HL-60/S4 (cell line): ENCODE measurements around the gene DACH1.

Source experiments
- in situ Hi-C: fragments of 300-500 bp; cut with MboI; formaldehyde crosslinking; loops from 2 replicates; pipeline ENCODE4 v1.14.3; 2022; ENCODE audit warnings: low sequenced_read_pairs

DACH1 gene

GRCh38 chr13:71867131-71867814 is at the start of gene DACH1:
Gene DACH1 (minus strand): TSS chr13:71867204.
- in situ Hi-C loops, result no loop called here

GRCh38 chr13:71913717-71914116 is 46.7 kb upstream of the DACH1 start:
- in situ Hi-C loops, result no loop called here

GRCh38 chr13:71912524-71912923 is 45.5 kb upstream of the DACH1 start:
- in situ Hi-C loops, result no loop called here

GRCh38 chr13:71906448-71906847 is 39.4 kb upstream of the DACH1 start:
- in situ Hi-C loops, result no loop called here

- in situ Hi-C loops, result no loop called here
Measured at GRCh38 chr13:71902676-71903075, 35.7 kb upstream of the DACH1 start.

GRCh38 chr13:71893506-71893905 is 26.5 kb upstream of the DACH1 start:
- in situ Hi-C loops, result loop anchor here (25.0 kb wide), 1 partner anchor 931 kb away; no protein-coding TSS in a partner anchor

- in situ Hi-C loops, result loop anchor here (25.0 kb wide), 1 partner anchor 925 kb away; no protein-coding TSS in a partner anchor
Measured at GRCh38 chr13:71886880-71887279, 19.9 kb upstream of the DACH1 start.

- in situ Hi-C loops, result loop anchor here (25.0 kb wide), 1 partner anchor 920 kb away; no protein-coding TSS in a partner anchor
Measured at GRCh38 chr13:71882120-71882519, 15.1 kb upstream of the DACH1 start.

- in situ Hi-C loops, result loop anchor here (25.0 kb wide), 1 partner anchor 919 kb away; no protein-coding TSS in a partner anchor
Measured at GRCh38 chr13:71880753-71881541, 13.9 kb upstream of the DACH1 start.

- in situ Hi-C loops, result loop anchor here (10.0 to 25.0 kb wide), 2 partner anchors 555 to 918 kb away; no protein-coding TSS in a partner anchor
Measured at GRCh38 chr13:71879808-71880344, 12.9 kb upstream of the DACH1 start.

- in situ Hi-C loops, result loop anchor here (10.0 to 25.0 kb wide), 2 partner anchors 554 to 917 kb away; no protein-coding TSS in a partner anchor
Measured at GRCh38 chr13:71879129-71879535, 12.1 kb upstream of the DACH1 start.

GRCh38 chr13:71877256-71877653 is 10.3 kb upstream of the DACH1 start:
- in situ Hi-C loops, result loop anchor here (10.0 to 25.0 kb wide), 2 partner anchors 552 to 915 kb away; no protein-coding TSS in a partner anchor

- in situ Hi-C loops, result loop anchor here (10.0 to 25.0 kb wide), 2 partner anchors 552 to 914 kb away; no protein-coding TSS in a partner anchor
Measured at GRCh38 chr13:71876648-71877255, 9.7 kb upstream of the DACH1 start.

- in situ Hi-C loops, result loop anchor here (10.0 to 25.0 kb wide), 2 partner anchors 551 to 914 kb away; no protein-coding TSS in a partner anchor
Measured at GRCh38 chr13:71875823-71876222, 8.8 kb upstream of the DACH1 start.

- in situ Hi-C loops, result loop anchor here (10.0 kb wide), 1 partner anchor 550 kb away; no protein-coding TSS in a partner anchor
Measured at GRCh38 chr13:71874458-71874857, 7.5 kb upstream of the DACH1 start.

- in situ Hi-C loops, result loop anchor here (10.0 kb wide), 1 partner anchor 549 kb away; no protein-coding TSS in a partner anchor
Measured at GRCh38 chr13:71873418-71874247, 6.6 kb upstream of the DACH1 start.

GRCh38 chr13:71871844-71872243 is 4.8 kb upstream of the DACH1 start:
- in situ Hi-C loops, result loop anchor here (10.0 kb wide), 1 partner anchor 547 kb away; no protein-coding TSS in a partner anchor

GRCh38 chr13:71871176-71871754 is 4.3 kb upstream of the DACH1 start:
- in situ Hi-C loops, result loop anchor here (10.0 kb wide), 1 partner anchor 546 kb away; no protein-coding TSS in a partner anchor

- in situ Hi-C loops, result loop anchor here (10.0 kb wide), 1 partner anchor 545 kb away; no protein-coding TSS in a partner anchor
Measured at GRCh38 chr13:71870100-71870499, 3.1 kb upstream of the DACH1 start.
